SU-DHL-6 (cell line): ENCODE results near the gene SF3B1.

Experiments
- H2AFZ ChIP-seq: fragments of 200-600 bp; sonication (generic); 2 replicates; pipeline ENCODE4 v1.6.1; 2014; ENCODE audit warnings: low read depth, mild to moderate bottlenecking, moderate library complexity, mixed read lengths, antibody characterized with exemption, low read length; ENCODE audit not compliant: severe bottlenecking
- H3F3A ChIP-seq: fragments of 200-600 bp; shearing (Covaris generic); 2 replicates; pipeline ENCODE4 v1.6.0; 2016; ENCODE audit warnings: antibody characterized with exemption, mild to moderate bottlenecking; ENCODE audit not compliant: insufficient read depth
- H3K27ac ChIP-seq: fragments of 200-600 bp; sonication (generic); 2 replicates; pipeline ENCODE4 v1.5.1; 2016; ENCODE audit warnings: low read depth, mild to moderate bottlenecking, low read length, moderate library complexity, mixed read lengths
- H3K27me3 ChIP-seq: fragments of 200-600 bp; sonication (generic), shearing (Covaris generic); 2 replicates; pipeline ENCODE4 v1.6.0; 2014; ENCODE audit warnings: mild to moderate bottlenecking, low read length
- H3K36me3 ChIP-seq: fragments of 200-600 bp; sonication (generic); 2 replicates; pipeline ENCODE4 v1.6.1; 2014; ENCODE audit warnings: mild to moderate bottlenecking, low read length, mixed read lengths
- H3K4me2 ChIP-seq: fragments of 300-600, 200-600 bp; shearing (Covaris generic), sonication (generic); 2 replicates; pipeline ENCODE4 v1.6.0; 2014; ENCODE audit warnings: low read length, low read depth, mild to moderate bottlenecking; ENCODE audit not compliant: poor library complexity, severe bottlenecking
- H3K4me3 ChIP-seq: fragments of 200-600 bp; sonication (generic); 2 replicates; pipeline ENCODE4 v1.5.1; 2014; ENCODE audit warnings: antibody characterized with exemption, low read length, mild to moderate bottlenecking, mixed read lengths; ENCODE audit not compliant: insufficient read depth, poor library complexity, severe bottlenecking
- H3K79me2 ChIP-seq: fragments of 200-600 bp; sonication (generic); 2 replicates; pipeline ENCODE4 v1.6.1; 2014; ENCODE audit warnings: mild to moderate bottlenecking, low read length, moderate library complexity; ENCODE audit not compliant: insufficient read depth
- H3K9ac ChIP-seq: fragments of 200-600 bp; sonication (generic); 2 replicates; pipeline ENCODE4 v1.7.0; 2014; ENCODE audit warnings: mild to moderate bottlenecking, low read length
- H3K9me2 ChIP-seq: fragments of 200-600 bp; sonication (generic); replicated peaks from 2 replicates; pipeline ENCODE4 v1.6.1; 2014; ENCODE audit warnings: low read length; ENCODE audit not compliant: insufficient read depth
- H3K9me3 ChIP-seq: fragments of 200-600 bp; sonication (generic); 2 replicates; pipeline ENCODE4 v1.6.1; 2014; ENCODE audit warnings: low read length, mixed read lengths; ENCODE audit not compliant: insufficient read depth
- H4K20me1 ChIP-seq: fragments of 200-600 bp; sonication (generic); 2 replicates; pipeline ENCODE4 v1.6.1; 2014; ENCODE audit warnings: low read depth, mild to moderate bottlenecking, antibody characterized with exemption, low read length, moderate library complexity, mixed read lengths
- EZH2phosphoT487 ChIP-seq: fragments of 200-600 bp; sonication (generic), shearing (Covaris generic); conservative IDR thresholded peaks from 2 replicates; pipeline ENCODE4 v1.6.1; 2018; ENCODE audit warnings: mild to moderate bottlenecking, antibody characterized with exemption, low read length, moderate library complexity, mixed read lengths
- TF ChIP-seq, protein P1 (sequence below): fragments of 200-600 bp; sonication (generic); IDR thresholded peaks from one replicate; pipeline ENCODE4 v1.5.1; 2017; ENCODE audit warnings: antibody characterized with exemption, mild to moderate bottlenecking, low read length, moderate library complexity; ENCODE audit not compliant: insufficient read depth, poor library complexity, severe bottlenecking

Gene SF3B1

DNA sequence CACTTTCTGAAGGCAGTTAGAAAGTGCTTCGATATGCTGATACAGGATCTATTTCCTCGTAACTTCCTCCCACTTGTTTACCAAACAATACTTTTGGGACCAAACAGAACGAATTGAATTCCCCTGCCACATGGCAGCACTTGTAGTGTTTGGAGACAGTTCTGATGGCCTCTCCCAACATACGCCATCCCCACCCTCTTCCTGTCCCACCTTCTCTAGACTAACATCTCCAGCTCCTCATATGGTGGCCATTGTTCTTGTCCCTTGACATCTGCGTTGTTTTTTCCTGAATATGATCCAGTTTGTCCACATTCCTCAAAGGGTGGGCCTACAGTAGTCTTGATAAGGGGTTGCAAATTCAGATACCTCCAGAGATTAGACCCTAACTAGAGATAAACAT is 70.8 kb downstream of the SF3B1 start:
- no peaks in the 10 kb centered on the region for H3K9me3 ChIP-seq
- H3K9me2 ChIP-seq = no peaks in the 10 kb centered on the region
- H3K27me3 ChIP-seq = no peaks in the 10 kb centered on the region
- H3K79me2 ChIP-seq = no peaks in the 10 kb centered on the region
- H3F3A ChIP-seq = no peaks in the 10 kb centered on the region
- H4K20me1 ChIP-seq = no peaks in the 10 kb centered on the region
- no peak overlapping the region for H3K27ac ChIP-seq
- H3K9ac ChIP-seq = no peak overlapping the region
- H3K4me3 ChIP-seq = no peak overlapping the region
- no peaks in the 10 kb centered on the region for H3K36me3 ChIP-seq
- H2AFZ ChIP-seq = no peak overlapping the region
- H3K4me2 ChIP-seq = no peak overlapping the region
- TF ChIP-seq EZH2phosphoT487 = no peak
- TF ChIP-seq, protein P1, sequence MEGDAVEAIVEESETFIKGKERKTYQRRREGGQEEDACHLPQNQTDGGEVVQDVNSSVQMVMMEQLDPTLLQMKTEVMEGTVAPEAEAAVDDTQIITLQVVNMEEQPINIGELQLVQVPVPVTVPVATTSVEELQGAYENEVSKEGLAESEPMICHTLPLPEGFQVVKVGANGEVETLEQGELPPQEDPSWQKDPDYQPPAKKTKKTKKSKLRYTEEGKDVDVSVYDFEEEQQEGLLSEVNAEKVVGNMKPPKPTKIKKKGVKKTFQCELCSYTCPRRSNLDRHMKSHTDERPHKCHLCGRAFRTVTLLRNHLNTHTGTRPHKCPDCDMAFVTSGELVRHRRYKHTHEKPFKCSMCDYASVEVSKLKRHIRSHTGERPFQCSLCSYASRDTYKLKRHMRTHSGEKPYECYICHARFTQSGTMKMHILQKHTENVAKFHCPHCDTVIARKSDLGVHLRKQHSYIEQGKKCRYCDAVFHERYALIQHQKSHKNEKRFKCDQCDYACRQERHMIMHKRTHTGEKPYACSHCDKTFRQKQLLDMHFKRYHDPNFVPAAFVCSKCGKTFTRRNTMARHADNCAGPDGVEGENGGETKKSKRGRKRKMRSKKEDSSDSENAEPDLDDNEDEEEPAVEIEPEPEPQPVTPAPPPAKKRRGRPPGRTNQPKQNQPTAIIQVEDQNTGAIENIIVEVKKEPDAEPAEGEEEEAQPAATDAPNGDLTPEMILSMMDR = no peak

DNA sequence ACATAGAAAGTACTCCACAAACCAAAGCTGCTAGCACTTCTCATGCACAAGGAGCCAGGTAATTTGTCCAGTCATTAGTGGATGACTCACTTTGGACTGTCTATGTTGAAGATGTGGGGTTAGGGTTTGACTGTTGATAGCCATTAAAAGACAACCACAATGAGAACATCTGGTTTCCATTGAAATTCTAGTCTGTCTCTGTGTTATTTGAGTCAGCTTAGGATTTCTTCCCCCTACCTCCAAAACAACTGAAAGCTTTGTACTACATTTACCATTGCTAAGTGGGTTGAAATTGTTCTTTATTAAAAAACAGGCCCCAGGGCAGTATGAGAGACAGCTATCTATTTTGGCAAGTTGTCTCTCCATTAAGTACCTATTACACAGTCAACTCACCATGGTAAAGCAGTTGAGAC is 74.1 kb downstream of the SF3B1 start:
- no peak for TF ChIP-seq EZH2phosphoT487
- TF ChIP-seq, protein P1 = no peak
- Histone ChIP-seq H3K79me2 (no peaks in the 10 kb centered on the region), H3K9me2 (no peaks in the 10 kb centered on the region), H3K27ac (no peak overlapping the region), H3K9ac (no peak overlapping the region), H3K27me3 (no peaks in the 10 kb centered on the region), H3K4me3 (no peak overlapping the region), H3K36me3 (no peaks in the 10 kb centered on the region), H3K4me2 (no peak overlapping the region), H3K9me3 (no peaks in the 10 kb centered on the region), H4K20me1 (no peaks in the 10 kb centered on the region), H3F3A (0 out of 2 replicates have a peak, but pooled peaks cover 7% of the 10 kb centered on the region), H2AFZ (no peak overlapping the region)

DNA sequence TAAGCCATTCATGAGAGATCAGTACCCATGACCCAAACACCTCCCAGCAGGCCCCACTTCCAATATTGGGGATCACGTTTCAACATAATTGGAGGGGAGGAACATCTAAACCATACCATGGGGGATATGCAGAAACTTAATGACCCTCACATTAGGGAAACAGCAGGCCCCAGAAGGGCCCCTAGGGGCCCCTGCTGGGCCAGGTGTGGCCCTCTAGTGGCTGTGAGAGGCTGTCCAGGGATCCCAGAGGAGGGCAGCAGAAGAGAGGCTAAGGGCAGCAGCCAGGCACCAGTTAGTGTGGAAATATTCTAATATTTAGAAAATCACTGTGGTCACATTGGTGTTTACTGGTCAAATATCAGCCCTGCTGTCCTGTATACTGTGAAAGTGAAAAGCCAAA is 75.0 kb downstream of the SF3B1 start:
- no peaks in the 10 kb centered on the region for H3K36me3 ChIP-seq
- H2AFZ ChIP-seq = no peak overlapping the region
- TF ChIP-seq, protein P1 = peak; percentile 24
- no peak for TF ChIP-seq EZH2phosphoT487
- H3K27me3 ChIP-seq = no peaks in the 10 kb centered on the region
- H4K20me1 ChIP-seq = no peaks in the 10 kb centered on the region
- no peak overlapping the region for H3K9ac ChIP-seq
- H3K9me2 ChIP-seq = no peaks in the 10 kb centered on the region
- H3K4me3 ChIP-seq = no peak overlapping the region
- H3K27ac ChIP-seq = no peak overlapping the region
- H3K4me2 ChIP-seq = no peak overlapping the region
- no peaks in the 10 kb centered on the region for H3K9me3 ChIP-seq
- H3K79me2 ChIP-seq = peaks cover 4% of the 10 kb centered on the region
- H3F3A ChIP-seq = 0 out of 2 replicates have a peak, but pooled peaks cover 7% of the 10 kb centered on the region

DNA sequence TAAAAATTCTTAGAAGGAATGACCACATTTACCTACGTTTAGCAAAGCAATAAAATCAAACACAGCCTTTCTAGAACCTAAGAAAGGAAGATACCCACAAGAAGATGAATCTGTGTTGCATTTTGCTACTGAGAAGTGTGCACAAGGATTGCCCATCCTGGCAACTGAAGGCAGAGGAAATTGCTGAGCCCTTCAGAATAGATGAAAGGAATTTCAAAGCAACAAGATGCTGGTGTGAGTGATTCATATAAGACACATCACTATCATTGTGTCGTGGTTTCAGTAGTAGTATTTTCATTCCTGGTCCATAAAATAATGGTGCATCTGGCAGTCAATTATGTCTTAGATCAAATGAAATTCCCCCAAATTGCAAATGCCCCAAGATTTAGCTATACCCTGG is 75.9 kb downstream of the SF3B1 start:
- Histone ChIP-seq H3K9me2 (no peaks in the 10 kb centered on the region), H3K79me2 (peaks cover 13% of the 10 kb centered on the region), H3K27ac (no peak overlapping the region), H3K4me2 (no peak overlapping the region), H3F3A (0 out of 2 replicates have a peak, but pooled peaks cover 7% of the 10 kb centered on the region), H4K20me1 (no peaks in the 10 kb centered on the region), H2AFZ (no peak overlapping the region), H3K9ac (no peak overlapping the region), H3K9me3 (no peaks in the 10 kb centered on the region), H3K4me3 (no peak overlapping the region), H3K36me3 (no peaks in the 10 kb centered on the region), H3K27me3 (no peaks in the 10 kb centered on the region)
- TF ChIP-seq EZH2phosphoT487 = no peak
- TF ChIP-seq, protein P1 = no peak
